SIG-M5 treated with dmso at 0.1 percent for 504 hours (cell line): ENCODE measurements around the gene GABPB1.

Experiments
- DNase-seq: peaks from one replicate; lab custom pipeline; 2025; ENCODE audit not compliant: unreplicated experiment; lab: John Stamatoyannopoulos, UW

Gene GABPB1

GRCh38 chr15:50345298-50345697, 9.7 kb downstream of the GABPB1 start:
- no peak for DNase-seq

DNA sequence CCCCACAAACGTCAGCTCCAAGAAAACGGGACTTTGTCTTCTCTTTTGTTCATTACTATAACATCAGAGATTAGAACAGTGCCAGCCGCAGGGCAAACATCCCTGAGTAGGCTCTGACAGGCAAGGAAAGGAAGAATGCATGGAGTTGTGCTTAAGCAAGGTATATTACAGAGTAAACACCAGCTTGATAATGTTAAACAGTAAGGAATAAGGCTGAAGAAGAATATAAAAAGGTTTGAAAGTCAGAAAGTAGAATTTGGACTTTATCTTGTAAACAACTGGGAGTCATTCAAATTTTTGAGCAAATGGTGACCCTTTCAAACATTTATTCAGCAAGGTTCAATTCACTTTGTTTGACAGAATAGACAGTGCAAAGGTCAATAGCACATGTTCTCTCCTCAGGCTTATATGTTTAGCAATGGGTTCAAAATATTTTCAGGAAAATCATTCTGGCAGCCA, 11.0 kb downstream of the GABPB1 start:
- no peak for DNase-seq

DNA sequence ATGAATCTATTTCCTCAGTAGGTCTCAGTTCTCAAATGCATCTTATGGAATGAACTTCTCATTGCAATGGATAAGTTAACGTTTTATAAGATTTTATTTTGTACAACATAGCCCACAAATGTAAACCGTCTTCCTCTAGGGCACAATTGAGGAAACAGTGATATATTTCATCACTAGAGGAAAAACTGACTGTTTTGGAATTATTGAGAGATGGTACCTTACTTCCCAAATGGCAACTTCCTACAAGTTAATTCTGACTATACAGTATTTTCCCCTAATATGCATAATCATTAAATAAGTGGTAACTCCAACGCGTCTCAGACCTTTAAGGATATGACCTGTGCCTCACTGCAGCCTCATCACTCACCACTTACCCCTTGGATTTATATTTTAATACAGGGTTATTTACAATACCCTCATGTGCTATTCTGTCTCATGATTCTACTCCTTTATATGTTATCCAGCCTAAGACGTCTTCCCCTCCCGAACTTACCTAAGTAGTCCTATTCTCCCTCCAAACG, 13.3 kb downstream of the GABPB1 start:
- no peak for DNase-seq

DNA sequence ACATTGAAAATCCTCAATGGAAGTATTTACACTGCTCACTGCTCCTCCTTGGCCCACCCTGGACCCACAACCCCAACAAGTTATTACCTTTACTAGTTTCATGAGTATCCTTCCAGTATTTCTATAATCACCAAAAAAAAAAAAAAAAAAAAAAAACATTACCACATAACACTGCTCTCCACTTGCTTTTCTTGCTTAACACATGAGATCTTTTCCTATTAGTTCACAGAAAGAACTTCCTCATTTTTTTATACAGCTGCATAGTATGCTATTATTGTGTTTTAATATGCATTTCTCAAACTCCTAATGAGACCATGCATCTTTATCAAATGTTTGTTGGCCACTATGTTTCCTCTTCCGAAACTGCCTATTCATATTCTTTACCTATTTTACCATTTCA, 14.6 kb downstream of the GABPB1 start:
- peak; percentile 71 for DNase-seq

- DNase-seq = no peak
Measured at GRCh38 chr15:50339717-50340116, 15.3 kb downstream of the GABPB1 start.

GRCh38 chr15:50335251-50335650, 19.7 kb downstream of the GABPB1 start:
- DNase-seq = no peak

- DNase-seq = no peak
Measured at GRCh38 chr15:50333229-50333628, 21.8 kb downstream of the GABPB1 start.

GRCh38 chr15:50330921-50331320, 24.1 kb downstream of the GABPB1 start:
- DNase-seq = no peak

DNA sequence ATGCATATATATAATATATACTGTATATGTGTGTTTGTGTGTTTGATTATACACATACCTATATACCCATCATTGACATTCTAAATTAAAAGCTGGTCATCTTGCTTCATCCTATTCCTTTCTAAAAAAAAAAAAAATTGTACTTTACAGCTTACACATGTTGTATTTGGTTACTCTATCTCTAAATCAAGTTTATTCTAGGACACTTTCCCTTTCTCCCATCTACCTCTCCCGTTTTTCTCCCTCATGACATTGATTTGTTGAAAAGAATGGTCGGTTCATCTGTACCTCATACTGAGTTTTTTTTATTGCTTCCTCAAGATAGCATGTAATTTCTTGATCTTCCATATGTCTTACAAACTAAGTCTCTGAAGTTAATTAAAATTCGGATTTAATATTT, 26.9 kb downstream of the GABPB1 start:
- DNase-seq = no peak

DNA sequence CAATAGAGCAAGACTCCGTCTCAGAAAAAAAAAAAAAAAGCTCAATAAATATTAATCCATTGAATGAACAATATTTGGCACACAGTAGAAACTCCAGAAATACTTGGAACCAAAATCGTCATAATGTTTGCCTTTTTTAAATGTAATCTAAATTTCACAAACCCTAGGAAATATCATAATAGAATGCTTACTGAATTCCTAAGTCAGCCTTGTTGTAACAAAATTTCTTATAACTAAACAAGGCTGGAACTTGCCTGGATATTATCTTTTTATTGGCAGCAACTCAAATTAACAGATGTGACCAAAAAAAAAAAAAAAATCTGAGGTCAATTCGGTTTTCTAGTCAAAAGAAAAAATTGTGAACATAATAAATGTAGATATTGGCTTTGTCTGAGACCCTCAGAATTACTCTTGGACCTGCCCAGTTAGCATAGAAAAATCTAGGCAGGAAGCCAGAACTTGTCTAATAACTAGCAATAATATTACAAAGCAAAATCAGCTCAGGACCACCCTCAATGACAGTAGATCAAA, 33.3 kb downstream of the GABPB1 start:
- DNase-seq = no peak

- DNase-seq = no peak
Measured at GRCh38 chr15:50320504-50320903, 34.5 kb downstream of the GABPB1 start.

- DNase-seq = no peak
Measured at GRCh38 chr15:50318697-50319096, 36.3 kb downstream of the GABPB1 start.

DNA sequence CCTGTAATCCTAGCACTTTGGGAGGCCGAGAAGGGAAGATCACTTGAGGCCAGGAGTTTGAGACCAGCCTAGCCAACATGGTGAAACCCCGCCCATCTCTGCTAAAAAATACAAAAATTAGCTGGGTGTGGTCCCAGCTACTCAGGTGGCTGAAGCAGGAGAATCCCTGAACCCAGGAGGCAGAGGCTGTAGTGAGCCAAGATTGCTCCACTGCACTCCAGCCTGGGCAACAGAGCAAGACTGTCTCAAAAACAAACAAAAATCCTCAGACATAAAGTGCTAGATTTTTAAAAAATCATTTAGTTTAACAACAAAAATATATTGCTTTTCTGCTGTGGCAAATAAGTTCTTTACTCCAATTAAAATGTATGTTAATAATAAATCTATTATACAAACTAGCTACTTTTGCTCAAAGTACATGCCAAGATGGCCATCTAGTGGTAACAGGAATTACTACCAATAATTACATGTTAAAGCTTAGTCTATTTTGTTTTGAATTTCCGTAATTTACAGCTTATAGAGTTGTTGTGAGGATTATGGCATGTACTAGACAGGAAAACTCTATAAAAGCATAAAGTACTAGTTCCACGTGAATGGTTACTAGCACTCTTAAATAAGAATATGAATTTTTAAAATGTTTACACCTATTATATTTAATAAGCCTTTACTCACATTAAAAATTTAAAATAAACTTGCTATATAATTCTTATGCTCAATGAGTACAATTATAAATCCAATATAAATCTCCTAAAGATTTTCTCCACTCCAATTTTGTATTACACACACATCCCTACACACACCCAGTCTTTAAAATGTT, 39.0 kb downstream of the GABPB1 start:
- peak; percentile 54 for DNase-seq

- no peak for DNase-seq
Measured at GRCh38 chr15:50312636-50313035, 42.4 kb downstream of the GABPB1 start.

DNA sequence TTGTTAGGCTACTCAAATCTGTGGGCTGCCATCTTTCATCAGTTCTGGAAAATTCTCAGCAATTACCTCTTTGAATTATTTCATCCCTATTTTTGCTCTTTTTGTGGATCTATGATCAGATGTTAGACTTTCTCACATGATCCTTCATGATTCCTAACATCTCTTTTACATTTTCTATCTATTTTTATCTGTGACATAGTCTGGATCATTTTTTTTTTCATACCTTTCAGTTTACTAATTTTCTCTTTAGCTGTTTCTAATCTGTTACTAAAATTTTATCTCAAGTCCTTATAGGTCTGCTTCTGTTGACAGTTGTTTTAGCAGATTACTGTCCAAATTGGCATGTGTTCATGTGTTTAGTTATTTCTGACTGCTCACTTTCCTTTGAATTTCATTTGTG, 47.2 kb downstream of the GABPB1 start:
- no peak for DNase-seq

- DNase-seq = no peak
Measured at GRCh38 chr15:50304836-50305235, 50.2 kb downstream of the GABPB1 start.

- DNase-seq = no peak
Measured at GRCh38 chr15:50302581-50302980, 52.4 kb downstream of the GABPB1 start.

DNA sequence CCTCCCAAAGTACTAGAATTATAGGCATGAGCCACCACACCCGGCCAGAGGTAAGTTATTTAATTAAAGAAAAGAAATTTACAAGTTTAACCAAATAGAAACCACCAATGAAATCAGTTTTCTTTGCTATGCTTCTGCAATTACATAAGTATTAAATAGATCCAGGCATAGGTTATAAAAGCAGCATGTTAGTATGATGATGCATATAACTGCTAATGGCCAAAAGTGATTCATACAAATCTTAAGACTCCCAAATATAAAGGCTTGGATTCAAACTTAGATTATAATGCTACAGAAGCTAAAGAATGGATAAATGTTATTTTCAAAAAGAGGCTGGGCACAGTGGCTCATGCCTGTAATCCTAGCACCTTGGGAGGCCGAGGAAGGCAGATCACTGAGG, 56.7 kb downstream of the GABPB1 start:
- no peak for DNase-seq

DNA sequence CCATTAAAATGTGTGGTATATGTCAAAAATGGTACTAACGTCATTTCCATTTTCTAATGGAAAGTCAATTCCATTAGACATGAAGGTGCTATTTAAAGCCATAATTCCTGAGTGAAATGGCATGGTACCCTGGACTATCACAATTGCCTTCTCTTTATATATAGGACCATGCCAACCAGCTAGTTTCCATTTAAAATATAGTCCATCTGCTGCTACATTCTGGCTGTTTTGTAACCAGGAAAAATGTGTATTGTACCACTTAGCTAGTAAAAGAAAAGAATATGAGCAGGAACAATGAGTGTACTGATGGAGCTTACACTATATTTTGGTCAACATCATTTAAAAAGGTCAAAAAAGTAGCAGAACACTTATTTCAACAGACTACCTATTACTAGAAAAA, 59.0 kb downstream of the GABPB1 start:
- DNase-seq = no peak

- no peak for DNase-seq
Measured at GRCh38 chr15:50289749-50290148, 65.2 kb downstream of the GABPB1 start.

DNA sequence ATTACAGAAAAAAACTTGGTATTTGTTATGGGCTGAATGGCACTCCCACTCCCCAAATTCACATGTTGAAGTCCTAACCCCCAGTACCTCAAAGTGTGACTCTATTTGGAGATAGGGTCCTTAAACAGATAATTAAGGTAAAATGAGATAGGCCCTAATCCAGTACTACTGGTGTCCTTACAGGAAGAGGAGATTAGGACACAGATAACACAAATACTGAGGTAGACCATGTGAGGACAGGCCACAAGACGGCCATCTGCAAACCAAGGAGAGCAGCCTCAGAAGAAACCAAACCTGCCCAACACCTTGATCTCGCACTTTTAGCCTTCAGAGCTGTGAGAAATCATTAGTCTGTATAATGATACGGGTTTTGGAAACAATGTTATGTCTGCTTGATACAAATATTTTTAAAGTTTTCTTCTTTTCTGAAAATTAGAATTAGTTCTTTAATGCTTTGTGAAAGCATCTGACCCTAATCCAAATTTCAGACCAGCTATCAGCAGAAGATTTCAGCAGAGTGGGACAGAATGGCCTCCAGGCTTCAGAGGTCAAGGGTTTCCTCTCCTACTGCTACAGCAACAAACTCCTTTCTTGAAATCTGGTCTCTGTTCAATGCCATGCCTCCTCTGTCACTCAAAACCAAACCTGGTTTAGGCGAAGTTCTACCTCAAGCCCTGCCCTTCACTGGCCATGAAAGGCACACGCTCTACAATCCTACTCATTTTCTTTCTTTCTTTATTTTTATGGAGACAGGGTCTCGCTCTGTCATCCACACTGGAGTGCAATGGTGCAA, 67.5 kb downstream of the GABPB1 start:
- no peak for DNase-seq

GRCh38 chr15:50281427-50281826, 73.6 kb downstream of the GABPB1 start:
- DNase-seq = no peak
